Ovary (tissue), 9 donors: ENCODE measurements around the gene TENM4. TPM values are rescaled to one million over a fixed set of nuclear protein-coding genes. Genes with fewer than 3 reads are reported as not detected.

ENCODE experiments used
- DNase-seq, 5 donors: peaks; one replicate each; pipeline ENCODE4 v3.0.0-alpha.2; 2019 to 2020
- H3K27ac ChIP-seq, 2 donors: fragments of 200-600 bp; one replicate each; pipeline versions ENCODE4 v1.5.1 to v1.8.0; 2019 to 2022
- H3K27me3 ChIP-seq: fragments of 200-600 bp; one replicate; pipeline ENCODE4 v1.8.0; 2022
- H3K36me3 ChIP-seq: fragments of 200-600 bp; sonication (generic); one replicate; pipeline ENCODE4 v1.5.1; 2019
- H3K4me1 ChIP-seq: one replicate; pipeline ENCODE4 v1.8.1; 2013; ENCODE audit warnings: mild to moderate bottlenecking, moderate library complexity; ENCODE audit not compliant: insufficient read depth
- H3K4me3 ChIP-seq: fragments of 200-600 bp; sonication (generic); one replicate; pipeline ENCODE4 v1.5.1; 2017
- H3K9me3 ChIP-seq, 2 donors: fragments of 200-600 bp in 1 of 2; sonication (generic) in 1 of 2; one replicate each; pipeline versions ENCODE4 v1.5.1 to v1.8.1; 2013 to 2019; ENCODE audit warnings: mild to moderate bottlenecking in 1 of 2, moderate library complexity in 1 of 2
- CTCF ChIP-seq, 3 donors: fragments of 450-650 bp in 2 of 3; fragments of 200-600 bp in 1 of 3; IDR thresholded peaks; one replicate each; pipeline versions ENCODE4 v1.5.1 to v1.8.0; 2016 to 2022; ENCODE audit warnings: antibody characterized with exemption in 3 of 3, mild to moderate bottlenecking in 1 of 3
- EP300 ChIP-seq: sonication (generic); formaldehyde crosslinking; IDR thresholded peaks from one replicate; pipeline ENCODE4 v1.6.1; 2017; ENCODE audit warnings: antibody characterized with exemption
- POLR2A ChIP-seq: fragments of 450-650 bp; IDR thresholded peaks from one replicate; pipeline ENCODE4 v1.6.1; 2017; ENCODE audit warnings: antibody characterized with exemption, mild to moderate bottlenecking, moderate library complexity
- WGBS, 3 donors: extraction: QIAGEN DNeasy Blood & Tissue Kit in 1 of 3; methylation state at CpG; one replicate each; pipeline versions ENCODE4 v1.1.5 to v1.1.7; 2013 to 2017; 5-methylcytosine and 5-hydroxymethylcytosine counted together
- intact Hi-C, 4 donors: fragments of 100-400 bp; cut with DNase I; formaldehyde crosslinking; loops; one replicate each; pipeline versions ENCODE4 v1.11.0 to v1.15.1; 2022 to 2023
- polyA plus RNA-seq, 2 donors: library from polyadenylated mRNA; stranded (reverse); fragments of 200-250 nt in 1 of 2; fragments of 350-450 nt in 1 of 2; fragmentation: Illumina TruSeq in 1 of 2; extraction: RNeasy Lipid Tissue Mini Kit (QIAGEN cat#74804) in 1 of 2; gene quantifications; one replicate each; pipeline ENCODE4 v1.2.3, GENCODE V29; 2013 to 2014
- total RNA-seq, 7 donors: library from RNA; depleted of rRNA in 2 of 7; stranded (reverse); fragments of >200 nt in 2 of 7; fragmentation: NEBNext Ultra II Directional in 3 of 7; extraction: Animal tissue kit (Norgen Biotek cat#: 25700) in 3 of 7; gene quantifications; one replicate each; pipeline versions ENCODE4 v1.1.0 to v1.2.4, GENCODE V29; 2016 to 2023
- donor health status: DM: no; HTN: no; CAD: no; lungs with moderate emphysema.
- donor health status: DM: no; HTN: no; CAD: no.
- donor health status: Bipolar disorder and iron deficiency.
- donor health status: DM: yes; HTN: yes; CAD: no.
- donor health status: DM: no; HTN: no; CAD: no.
- donor health status: DM: yes; HTN: yes; CAD: no.

The TENM4 gene
- total and polyA plus RNA-seq, 9 donors, result 11.0 to 206 (median 107) TPM

- Histone ChIP-seq H3K36me3 (no peaks in the 10 kb centered on the region), H3K4me3 (no peak overlapping the region), H3K27ac (no peak overlapping the region), H3K4me1 (peaks cover 5% of the 10 kb centered on the region), H3K9me3 (no peaks in the 10 kb centered on the region), H3K27me3 (no peaks in the 10 kb centered on the region)
- intact Hi-C loops, result no loop called here
- DNase-seq, result no peak
- no peak for TF ChIP-seq POLR2A
- TF ChIP-seq CTCF (IDR thresholded peaks at IDR 0.05), result no peak
- TF ChIP-seq EP300, result no peak
- 79 to 93% (median 91%) methylated on average over 3 of the region's 3 CpGs for WGBS, 3 donors
These were observed 427.3 kb downstream of the TENM4 start for GRCh38 chr11:79013509-79013908.

- Histone ChIP-seq H3K27me3 (no peaks in the 10 kb centered on the region), H3K9me3 (no peaks in the 10 kb centered on the region), H3K4me1 (no peaks in the 10 kb centered on the region), H3K36me3 (no peaks in the 10 kb centered on the region), H3K4me3 (no peak overlapping the region), H3K27ac (no peak overlapping the region)
- intact Hi-C loops, result no loop called here
- WGBS, 3 donors, result 89 to 97% (median 92%) methylated on average over 3 of the region's 3 CpGs
- no peak for DNase-seq
- TF ChIP-seq CTCF (IDR thresholded peaks at IDR 0.05) (no peak), POLR2A (no peak), EP300 (no peak)
These were observed 429.5 kb downstream of the TENM4 start for GRCh38 chr11:79011357-79011756.

- TF ChIP-seq CTCF (IDR thresholded peaks at IDR 0.05), result no peak
- no peak for TF ChIP-seq EP300
- no peak for TF ChIP-seq POLR2A
- Histone ChIP-seq H3K27me3 (no peaks in the 10 kb centered on the region), H3K36me3 (no peaks in the 10 kb centered on the region), H3K9me3 (no peaks in the 10 kb centered on the region), H3K4me3 (no peak overlapping the region), H3K27ac (no peak overlapping the region), H3K4me1 (no peaks in the 10 kb centered on the region)
- intact Hi-C loops, result no loop called here
- 78 to 87% (median 85%) methylated on average over 13 of the region's 13 CpGs for WGBS, 3 donors
- no peak for DNase-seq
These were observed 432.9 kb downstream of the TENM4 start for GRCh38 chr11:79007771-79008402.

- TF ChIP-seq CTCF (IDR thresholded peaks at IDR 0.05) (no peak), POLR2A (no peak), EP300 (no peak)
- Histone ChIP-seq H3K36me3 (no peaks in the 10 kb centered on the region), H3K27ac (no peak overlapping the region), H3K9me3 (no peaks in the 10 kb centered on the region), H3K4me1 (no peaks in the 10 kb centered on the region), H3K4me3 (no peak overlapping the region), H3K27me3 (no peaks in the 10 kb centered on the region)
- 92 to 93% (median 93%) methylated on average over 4 of the region's 4 CpGs for WGBS, 3 donors
- intact Hi-C loops, result no loop called here
- DNase-seq, result no peak
These were observed 434.0 kb downstream of the TENM4 start for GRCh38 chr11:79006854-79007253.
